HG02763 (cell line): ENCODE measurements around the gene WDR86.
A peak's percentile ranks its signal among the peaks of the same experiment; 100 is the strongest.

Experiments
- ATAC-seq: cut with Tn5 transposase; IDR thresholded peaks from one replicate; pipeline ENCODE4 v1.9.1; 2021; ENCODE audit warnings: mild to moderate bottlenecking, moderate library complexity; ENCODE audit not compliant: unreplicated experiment

WDR86 gene

GRCh38 chr7:151363182-151363581, 46.7 kb downstream of the WDR86 start:
- ATAC-seq: no peak

GRCh38 chr7:151361193-151361959, 48.5 kb downstream of the WDR86 start:
- ATAC-seq: no peak

GRCh38 chr7:151352512-151352911, 57.3 kb downstream of the WDR86 start:
- ATAC-seq: no peak

GRCh38 chr7:151351967-151352366, 57.9 kb downstream of the WDR86 start:
- no peak for ATAC-seq

GRCh38 chr7:151351027-151351426, 58.8 kb downstream of the WDR86 start:
- no peak for ATAC-seq

GRCh38 chr7:151349507-151349853, 60.4 kb downstream of the WDR86 start:
- peak; percentile 39 for ATAC-seq

- ATAC-seq: no peak
These were observed 60.9 kb downstream of the WDR86 start for GRCh38 chr7:151348970-151349369.

GRCh38 chr7:151347200-151347599, 62.6 kb downstream of the WDR86 start:
- ATAC-seq: no peak

- no peak for ATAC-seq
These were observed 63.4 kb downstream of the WDR86 start for GRCh38 chr7:151346470-151346769.

GRCh38 chr7:151345576-151346469, 64.0 kb downstream of the WDR86 start:
- no peak for ATAC-seq

GRCh38 chr7:151343516-151343915, 66.3 kb downstream of the WDR86 start:
- ATAC-seq: no peak

GRCh38 chr7:151342811-151343210, 67.0 kb downstream of the WDR86 start:
- no peak for ATAC-seq

GRCh38 chr7:151342102-151342646, 67.7 kb downstream of the WDR86 start:
- ATAC-seq: no peak

- ATAC-seq: peak; percentile 62
These were observed 68.3 kb downstream of the WDR86 start, which contains the start of gene NUB1 for GRCh38 chr7:151341357-151342101. Gene NUB1, plus strand, starts transcription at chr7:151341812. Its CDS starts 3,538 bp downstream, at chr7:151345350.

- ATAC-seq: no peak
These were observed 69.0 kb downstream of the WDR86 start for GRCh38 chr7:151340794-151341356.

- peak; percentile 32 for ATAC-seq
These were observed 70.0 kb downstream of the WDR86 start for GRCh38 chr7:151339651-151340382.

GRCh38 chr7:151338809-151339208, 71.0 kb downstream of the WDR86 start:
- no peak for ATAC-seq

- ATAC-seq: no peak
These were observed 72.5 kb downstream of the WDR86 start for GRCh38 chr7:151337346-151337745.

GRCh38 chr7:151336027-151336708, 73.7 kb downstream of the WDR86 start:
- ATAC-seq: no peak

GRCh38 chr7:151334628-151335027, 75.2 kb downstream of the WDR86 start:
- ATAC-seq: no peak
